CD4-positive, alpha-beta T cell treated with Interleukin-10 for 1 hour (primary cell): Measurements from ENCODE around the gene ETDB.
A peak's percentile ranks its signal among the peaks of the same experiment; 100 is the strongest.
"Not testable (repeated sequence)": the region's sequence is repeated elsewhere in the genome, so short reads cannot be mapped to it uniquely, and the experiment has no call there.

Experiments
- DNase-seq: peaks from one replicate; pipeline ENCODE4 v3.0.0-alpha.2; 2020

ETDB gene

DNA sequence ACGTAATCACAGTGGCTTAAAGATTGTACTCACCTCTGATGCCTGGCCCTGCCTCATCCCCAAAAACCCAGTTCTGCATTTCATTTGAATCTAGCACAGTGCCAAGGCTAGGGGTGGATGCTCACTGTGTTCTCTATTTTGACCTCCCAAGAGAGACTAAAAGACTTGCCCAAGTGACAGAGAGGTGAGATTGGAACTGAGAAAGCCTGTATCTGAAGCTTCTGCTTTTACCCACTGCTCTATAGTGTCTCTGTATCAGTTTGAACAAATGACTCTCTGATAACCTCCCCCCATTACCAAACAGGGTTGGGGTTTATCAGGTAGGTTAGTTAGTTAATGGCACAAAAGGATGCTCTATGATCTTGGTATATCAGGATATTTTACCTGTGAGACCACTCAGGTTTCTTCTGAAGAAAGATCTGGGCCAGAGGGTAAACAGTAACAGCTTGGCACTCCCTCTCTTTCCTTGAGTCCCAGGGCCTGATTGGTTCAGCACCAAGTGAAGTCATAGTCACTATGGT, at the start of gene ETDB:
Gene ETDB, minus strand, starts transcription at position 471 of the 521 bp plus-strand sequence. CDS start 1,265 bp downstream, outside the sequence.
- not testable (repeated sequence) for DNase-seq

DNA sequence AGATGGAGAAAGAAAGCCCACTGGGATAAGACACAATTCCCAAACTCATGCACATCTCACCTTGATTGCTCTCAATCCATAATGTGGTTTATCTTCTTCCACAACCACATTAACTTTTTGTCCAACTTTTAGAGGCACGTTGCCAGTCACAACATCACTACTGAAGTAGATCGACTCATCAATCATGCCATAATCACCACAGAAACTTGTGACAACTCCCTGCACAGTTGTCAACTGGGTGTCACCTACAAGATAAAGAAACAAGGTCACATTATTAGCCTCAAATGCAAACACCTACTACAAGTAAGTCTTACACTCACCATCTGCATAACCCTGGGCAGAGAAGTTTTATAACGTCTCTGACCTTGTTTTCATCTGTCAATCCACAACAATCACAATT, 49.2 kb upstream of the ETDB start:
- not testable (repeated sequence) for DNase-seq

DNA sequence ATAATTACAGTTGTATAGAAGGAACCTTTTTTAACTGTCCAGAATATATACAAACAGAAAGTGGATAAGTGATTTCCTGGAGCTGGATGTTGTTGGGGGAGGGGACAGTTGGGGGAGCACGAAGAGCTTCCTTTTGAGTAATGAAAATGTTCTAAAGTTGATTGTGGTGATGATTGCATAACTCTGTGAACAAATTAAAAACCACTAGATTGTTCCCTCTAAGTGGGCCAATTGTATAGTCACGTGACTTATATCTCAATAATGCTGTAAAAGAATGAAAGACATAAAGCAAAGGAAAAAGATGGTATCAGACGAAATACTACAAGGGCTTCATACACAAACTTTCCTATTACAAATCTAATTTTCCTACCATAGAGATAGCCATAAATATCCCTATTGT, 48.2 kb upstream of the ETDB start:
- no peak for DNase-seq

DNA sequence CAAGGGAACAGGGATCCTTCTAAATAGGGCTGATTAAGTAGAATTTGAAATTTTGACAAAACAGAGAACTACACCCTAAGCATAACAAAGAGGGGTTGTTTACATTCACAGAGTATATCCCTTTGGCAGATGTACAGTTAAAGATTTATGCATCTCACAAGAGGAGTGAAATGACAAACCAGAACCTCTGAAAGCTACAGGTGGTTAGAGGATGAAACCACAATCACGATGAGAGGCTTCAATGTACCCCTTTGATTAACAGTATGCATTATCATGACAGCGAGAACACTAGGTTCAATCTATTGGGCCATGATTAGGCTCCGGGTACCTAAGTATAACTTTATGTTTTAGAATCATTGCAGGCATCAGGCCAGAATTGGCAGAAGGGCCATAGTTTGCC, 34.4 kb upstream of the ETDB start:
- DNase-seq = not testable (repeated sequence)

DNA sequence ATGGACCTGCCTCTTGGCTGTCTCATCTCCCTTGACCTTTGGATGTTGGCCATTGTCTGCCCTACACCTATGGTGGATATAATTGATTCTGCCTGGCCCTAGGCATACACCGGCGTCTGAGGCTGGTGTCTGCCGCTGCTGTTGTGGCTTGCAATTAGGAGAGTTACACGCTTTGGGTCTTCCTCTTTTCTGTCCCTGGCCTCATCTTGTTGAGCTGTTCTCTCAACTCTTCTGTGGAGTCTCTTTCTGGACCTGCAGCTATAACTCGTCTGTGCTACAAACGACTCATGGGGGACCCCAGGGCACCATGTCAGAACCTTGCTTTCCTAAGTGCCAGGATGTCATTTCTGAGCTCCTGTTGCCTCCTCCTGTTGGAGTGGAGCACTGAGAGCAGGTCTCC, 5.8 kb upstream of the ETDB start:
- not testable (repeated sequence) for DNase-seq

DNA sequence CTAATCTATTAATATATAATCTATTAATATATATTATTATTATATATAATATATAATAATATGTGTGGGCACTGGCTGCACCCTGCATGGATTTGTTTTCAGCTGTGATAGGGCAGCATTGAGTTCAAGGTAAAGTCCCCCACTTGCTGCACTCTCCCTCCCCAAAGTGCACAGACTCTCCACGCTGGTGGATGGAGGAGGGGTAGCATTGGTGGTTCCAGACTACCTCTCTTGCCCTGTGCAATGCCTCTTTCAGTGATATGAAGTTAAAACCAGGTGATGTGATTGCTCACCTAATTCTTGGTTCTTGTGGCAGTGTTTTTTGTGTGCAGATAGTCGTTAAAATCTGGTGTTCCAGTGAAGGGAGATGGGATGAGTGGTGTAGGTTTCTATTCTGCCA, 4.3 kb downstream of the ETDB start:
- DNase-seq = not testable (repeated sequence)

DNA sequence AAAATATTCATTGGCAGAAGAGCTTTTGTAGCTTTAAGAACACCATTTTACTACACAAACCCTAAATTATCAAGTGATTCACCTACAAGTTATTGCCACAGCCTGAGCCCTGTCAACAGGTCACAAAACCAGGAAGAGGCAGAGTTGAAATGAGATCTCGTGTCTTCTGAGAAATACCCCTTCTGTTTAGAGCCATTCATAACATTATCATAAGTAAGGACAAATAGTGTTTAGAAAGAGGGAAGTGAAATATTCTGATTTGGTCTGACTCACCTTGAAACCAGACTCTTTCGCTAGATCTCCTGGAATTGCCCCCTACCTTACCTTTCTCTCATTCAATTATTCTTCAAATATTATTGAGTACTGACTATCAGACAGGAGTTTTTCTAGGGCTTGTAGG, 5.9 kb downstream of the ETDB start:
- DNase-seq = no peak

DNA sequence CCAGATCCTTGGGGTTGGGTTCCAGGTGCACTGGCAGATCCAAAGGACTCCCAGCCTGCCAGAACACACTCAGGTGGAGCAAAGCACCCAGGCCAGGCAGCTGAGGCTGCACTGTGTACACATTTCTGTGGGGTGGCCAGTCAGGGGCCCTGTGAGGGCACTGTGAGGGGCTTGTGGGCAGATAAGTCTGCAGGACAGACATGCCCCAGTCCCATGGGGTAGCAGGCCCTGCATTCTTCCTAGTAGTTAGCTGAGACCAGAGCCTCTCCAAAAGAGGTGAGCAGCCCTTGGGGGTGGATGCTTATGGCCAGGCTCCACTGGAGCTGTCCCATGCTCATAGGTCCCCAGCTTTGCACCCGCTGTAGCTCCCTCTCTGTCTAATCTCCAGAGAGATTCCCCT, 7.6 kb downstream of the ETDB start:
- DNase-seq = no peak

DNA sequence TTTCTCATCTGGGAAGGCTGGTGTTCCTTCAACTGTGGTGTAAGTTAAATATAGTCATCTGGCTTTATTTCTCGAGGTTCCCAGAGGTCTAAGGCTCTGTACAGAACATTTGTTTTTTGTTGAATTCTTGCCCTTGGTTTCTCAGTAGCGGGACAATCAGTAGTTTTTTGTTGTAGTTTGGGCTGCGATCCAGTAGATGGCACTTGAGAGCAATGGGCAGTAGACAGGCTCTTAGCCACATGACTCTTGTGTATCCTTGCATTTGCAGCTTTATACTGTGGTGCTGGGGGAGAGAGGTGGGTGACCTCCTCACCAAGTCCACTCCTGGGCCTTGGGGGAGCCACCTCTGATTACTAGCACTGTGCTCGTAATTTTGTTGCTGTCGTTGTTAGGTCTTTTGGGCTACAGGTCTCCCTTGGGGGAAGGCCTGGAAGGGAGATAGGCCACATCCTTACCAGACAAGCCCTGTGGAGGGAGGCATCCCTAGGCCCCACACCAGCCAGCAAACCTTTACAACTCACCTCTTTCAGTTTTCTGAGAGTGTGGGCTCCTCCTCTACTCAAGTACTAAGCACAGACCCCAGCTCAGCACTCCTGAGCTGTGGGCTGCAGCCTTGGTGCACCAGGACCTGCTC, 8.1 kb downstream of the ETDB start:
- DNase-seq = peak; percentile 47

DNA sequence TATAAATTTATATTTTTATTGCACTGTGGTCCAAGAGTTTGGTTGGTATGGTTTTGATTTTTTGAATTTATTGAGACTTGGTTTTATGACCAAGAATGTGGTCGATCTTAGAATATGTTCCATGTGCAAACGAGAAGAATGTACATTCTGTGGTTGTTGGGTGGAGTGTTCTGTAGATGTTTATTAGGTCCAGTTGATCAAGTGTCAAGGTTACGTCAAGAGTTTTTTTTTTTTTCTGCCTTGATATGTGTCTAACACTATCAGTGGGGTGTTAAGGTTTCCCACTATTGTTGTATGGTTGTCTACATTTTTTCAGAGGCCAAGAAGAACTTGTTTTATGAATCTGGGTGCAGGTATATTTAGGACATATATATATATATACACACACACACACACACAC, 10.8 kb downstream of the ETDB start:
- DNase-seq = no peak

DNA sequence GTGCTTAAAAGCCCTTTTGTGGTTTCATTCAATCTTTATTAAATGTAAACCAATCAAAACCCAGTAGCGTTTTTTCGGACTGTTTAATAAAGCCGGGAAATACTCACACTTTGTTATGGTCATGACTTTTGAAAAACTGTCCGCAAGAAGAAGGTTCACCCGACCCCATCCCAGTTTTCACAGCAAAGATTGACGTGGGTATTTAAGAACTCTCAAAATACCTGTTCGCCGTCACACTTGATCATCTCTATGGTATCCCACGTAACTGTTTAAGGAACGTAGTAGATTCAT, 20.9 kb downstream of the ETDB start:
- no peak for DNase-seq

DNA sequence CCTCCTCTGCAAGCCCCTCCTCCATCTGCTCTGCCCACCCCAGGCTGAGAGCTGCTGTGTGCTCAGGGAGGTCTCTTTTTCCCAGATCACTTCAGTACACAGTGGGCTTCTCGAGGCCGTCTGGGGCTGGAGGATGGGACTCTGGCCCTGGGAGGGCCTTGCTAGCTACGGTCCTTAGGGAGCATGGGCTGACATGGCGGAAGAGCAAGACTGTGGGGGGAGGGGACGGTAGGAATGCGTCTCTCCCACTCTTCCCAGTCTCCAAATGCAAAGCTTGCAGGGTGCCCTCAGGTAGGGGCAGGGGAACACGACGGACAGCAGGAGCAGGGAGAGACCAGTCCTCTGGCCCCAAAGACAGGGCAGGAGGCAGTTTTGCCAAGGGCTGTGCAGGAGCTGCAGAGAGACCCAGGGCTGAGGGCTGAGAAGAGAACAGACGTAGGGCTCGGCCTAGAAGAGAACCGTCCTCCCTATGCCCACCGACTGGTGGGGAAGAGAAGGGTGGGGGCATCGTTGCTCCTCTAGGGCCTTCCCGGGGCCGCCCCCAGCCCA, 23.1 kb downstream of the ETDB start:
- DNase-seq = not testable (repeated sequence)

DNA sequence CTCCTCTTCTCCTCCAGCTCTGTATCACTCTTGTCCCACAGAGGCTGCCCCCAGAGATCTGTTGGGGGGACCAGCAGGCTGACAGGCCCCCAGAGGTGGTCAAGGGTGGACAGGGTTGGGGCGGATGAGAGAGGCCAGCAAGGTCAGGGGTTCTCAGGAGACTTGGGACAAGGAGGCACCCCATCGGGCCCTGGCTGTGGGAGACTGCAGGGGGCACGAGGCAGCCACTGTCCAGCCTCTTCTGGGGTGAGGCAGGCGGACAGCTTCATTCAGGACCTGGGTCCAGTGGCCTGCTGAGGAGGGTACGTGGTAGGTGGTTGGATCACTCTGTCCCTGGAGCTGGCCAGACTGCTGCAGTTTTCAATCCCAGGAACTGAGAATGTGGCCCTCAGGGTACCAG, 24.6 kb downstream of the ETDB start:
- no peak for DNase-seq

DNA sequence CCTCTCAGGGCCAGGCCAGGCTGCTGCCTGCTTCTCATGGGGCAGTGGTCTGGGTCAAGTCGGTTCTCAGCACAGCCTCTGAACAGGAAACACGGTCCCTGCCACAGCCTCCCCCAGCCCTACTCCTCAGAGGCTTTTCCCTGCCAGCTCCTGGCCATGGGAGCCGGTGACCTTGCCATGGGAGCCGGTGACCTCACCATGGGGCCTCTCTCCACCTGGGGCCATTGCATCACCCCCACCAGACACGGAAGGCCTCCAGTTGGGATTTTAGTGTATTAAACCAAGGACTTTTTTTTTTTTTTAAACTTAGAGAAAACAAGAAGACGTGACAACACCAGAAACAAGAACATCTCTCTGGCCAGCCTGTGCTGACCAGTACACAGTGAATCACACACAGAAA, 25.6 kb downstream of the ETDB start:
- no peak for DNase-seq

DNA sequence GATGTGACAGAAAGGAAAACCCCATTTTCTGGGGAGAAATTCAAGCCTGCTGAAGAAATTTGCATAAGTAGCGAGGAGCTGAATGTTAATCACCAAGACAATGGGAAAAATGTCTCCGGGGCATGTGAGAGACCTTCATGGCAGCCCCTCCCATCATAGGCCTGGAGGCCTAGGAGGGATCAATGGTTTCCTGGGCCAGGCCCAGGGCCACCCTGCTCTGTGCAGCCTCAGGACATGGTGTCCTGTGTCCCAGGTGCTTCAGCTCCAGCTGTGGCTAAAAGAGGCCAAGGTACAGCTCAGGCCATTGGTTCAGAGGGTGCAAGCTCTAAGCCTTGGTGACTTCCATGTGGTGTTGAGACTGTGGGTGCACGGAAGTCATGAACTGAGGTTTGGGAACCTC, 31.2 kb downstream of the ETDB start:
- no peak for DNase-seq

DNA sequence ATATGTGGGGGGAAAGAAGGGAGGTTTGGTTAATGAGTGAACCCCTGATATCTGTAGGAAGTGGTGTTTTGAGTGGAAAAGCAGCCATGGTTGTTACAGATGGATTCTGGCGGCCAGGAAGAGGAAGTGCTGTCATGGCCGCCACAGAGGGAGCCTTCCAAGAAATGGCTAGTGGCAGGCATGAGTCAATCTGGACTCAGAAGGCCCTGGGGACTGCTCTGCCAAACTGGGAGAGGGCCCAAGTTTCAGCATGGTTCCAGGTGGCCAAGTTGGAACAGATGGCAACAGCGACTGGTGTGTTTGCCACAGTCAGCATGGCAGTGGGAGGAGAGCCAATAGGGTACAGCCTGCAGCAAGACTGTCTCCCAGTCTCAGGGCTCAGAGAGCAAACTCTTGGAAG, 32.5 kb downstream of the ETDB start:
- no peak for DNase-seq

DNA sequence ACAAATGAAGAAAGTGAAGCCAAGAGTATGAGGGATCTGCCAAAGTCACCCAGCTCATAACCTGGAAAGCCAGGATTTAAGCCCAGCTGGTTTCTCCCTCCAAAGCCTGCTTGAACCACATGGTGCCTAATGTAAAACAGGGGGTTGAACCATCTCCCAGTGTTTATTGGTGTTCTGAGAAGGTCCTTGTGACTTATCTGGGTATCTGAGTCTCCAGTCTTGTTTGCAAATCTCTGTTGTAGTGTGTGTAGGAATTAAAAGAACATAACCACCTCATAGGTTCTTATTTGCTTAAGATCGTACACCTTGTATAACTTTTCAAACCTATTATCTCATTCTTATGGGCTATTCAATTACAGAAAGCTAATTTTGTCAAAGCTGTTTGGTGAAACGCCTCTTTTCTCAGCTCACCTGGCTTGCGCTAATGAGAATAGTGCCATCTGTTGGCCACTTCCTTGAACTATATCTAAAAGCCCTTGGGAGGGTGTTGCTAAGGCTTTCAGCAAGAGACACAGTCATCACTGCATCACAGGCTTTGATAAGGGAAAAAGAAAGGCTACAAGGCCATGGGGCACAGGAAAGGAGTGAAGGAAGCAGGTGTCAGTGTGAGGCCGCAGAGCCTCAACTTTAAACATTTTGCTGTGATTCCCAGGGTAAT, 34.0 kb downstream of the ETDB start:
- DNase-seq = peak; percentile 72

DNA sequence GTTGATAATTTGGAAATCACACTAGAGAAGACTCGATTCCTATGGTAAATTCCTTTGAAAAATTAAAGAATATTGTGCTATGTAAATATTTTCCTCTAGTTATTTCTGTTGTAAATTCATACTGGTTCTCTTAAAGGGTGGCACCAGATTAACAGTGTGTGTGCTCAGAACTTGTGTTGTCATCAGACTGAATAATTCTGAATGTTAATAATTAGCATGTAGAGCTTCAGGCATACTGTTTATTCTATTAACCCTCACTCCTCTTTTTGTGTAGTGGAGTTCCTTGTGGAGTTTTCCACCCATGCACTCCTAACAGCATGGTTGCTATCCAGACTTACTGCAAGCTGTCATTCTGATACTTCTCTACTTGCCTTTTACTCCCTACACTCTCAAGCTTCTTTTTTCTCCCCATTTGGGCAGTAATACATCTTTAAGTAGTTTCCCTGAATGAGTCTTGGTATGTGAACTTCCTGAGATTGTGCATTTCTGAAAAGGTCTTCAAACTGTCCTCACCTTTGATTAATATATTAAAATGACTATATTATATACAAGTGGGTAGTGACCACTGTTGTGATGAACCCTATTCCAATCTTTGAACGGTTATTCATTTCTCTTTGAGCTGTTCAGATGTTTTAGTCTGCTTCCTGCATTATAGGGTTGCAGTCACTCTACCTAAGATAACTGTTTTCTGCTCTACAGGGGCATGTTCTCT, 38.5 kb downstream of the ETDB start:
- DNase-seq = no peak
